ENCODE results near the gene GPC6.

The GPC6 gene

DNA sequence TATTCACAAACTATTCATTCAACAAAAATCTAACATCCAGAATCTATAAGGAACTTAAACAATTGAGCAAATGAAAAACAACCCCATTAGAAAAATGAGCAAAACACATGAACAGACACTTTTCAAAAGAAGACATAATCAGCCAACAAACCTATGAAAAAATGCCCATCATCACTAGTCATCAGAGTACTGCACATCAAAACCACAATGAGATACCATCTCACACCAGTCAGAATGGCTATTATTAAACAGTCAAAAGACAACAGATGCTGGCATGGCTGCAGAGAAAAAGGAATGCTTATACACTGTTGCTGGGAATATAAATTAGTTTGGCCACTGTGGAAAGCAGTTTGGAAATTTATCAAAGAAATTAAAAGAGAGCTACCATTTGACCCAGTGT lies 487.6 kb downstream of the GPC6 start:
- no peaks in the 10 kb centered on the region for H3K4me1 ChIP-seq (ENCODE audit: insufficient read depth, low read length)
- H3K36me3 ChIP-seq (ENCODE audit: insufficient read depth, low read length): no peaks in the 10 kb centered on the region
- H3K9ac ChIP-seq (ENCODE audit: low read depth, low read length): no peak overlapping the region
- peaks cover 6% of the 10 kb centered on the region; the same call in 1 of the 2 replicates for H3K9me3 ChIP-seq (ENCODE audit: control insufficient read depth, insufficient read depth, low read length)

DNA sequence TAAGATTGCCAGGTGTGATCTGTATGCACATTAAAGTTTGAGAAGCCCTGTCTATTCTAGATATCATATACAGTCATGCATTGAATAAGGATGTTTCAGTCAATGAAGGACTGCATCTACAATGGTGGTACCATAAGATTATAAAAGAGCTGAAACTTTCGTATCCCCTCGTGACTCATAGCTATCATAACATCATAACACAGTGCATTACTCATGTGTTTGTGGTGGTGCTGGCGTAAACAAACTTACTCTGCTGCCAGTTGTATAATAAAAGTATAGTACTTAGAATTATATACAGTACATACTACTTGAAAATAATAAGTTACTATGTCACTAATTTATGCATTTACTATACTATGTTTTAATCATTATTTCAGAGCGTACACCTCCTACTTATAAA lies 489.3 kb downstream of the GPC6 start:
- Histone ChIP-seq H3K9me3 (ENCODE audit: control insufficient read depth, insufficient read depth, low read length) (peaks cover 6% of the 10 kb centered on the region; the same call in 1 of the 2 replicates), H3K9ac (ENCODE audit: low read depth, low read length) (no peak overlapping the region), H3K4me1 (ENCODE audit: insufficient read depth, low read length) (no peaks in the 10 kb centered on the region), H3K36me3 (ENCODE audit: insufficient read depth, low read length) (no peaks in the 10 kb centered on the region)

DNA sequence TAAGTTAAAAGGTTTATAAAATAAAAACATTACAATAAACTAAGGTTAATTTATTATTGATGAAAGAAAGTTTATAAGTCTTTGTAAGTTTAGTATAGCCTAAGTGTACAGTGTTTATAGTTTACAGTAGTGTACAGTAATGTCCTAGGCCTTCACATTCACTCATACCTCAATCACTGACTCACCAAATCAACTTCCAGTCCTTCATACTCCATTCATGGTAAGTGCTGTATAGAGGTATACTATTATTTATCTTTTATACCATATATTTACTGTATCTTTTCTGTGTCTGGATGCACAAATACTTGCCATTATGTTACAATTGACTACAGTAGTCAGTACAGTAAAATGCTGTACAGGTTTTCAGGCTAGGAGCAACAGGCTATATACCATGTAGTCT lies 490.0 kb downstream of the GPC6 start:
- no peak overlapping the region for H3K9ac ChIP-seq (ENCODE audit: low read depth, low read length)
- H3K9me3 ChIP-seq (ENCODE audit: control insufficient read depth, insufficient read depth, low read length): peaks cover 6% of the 10 kb centered on the region; the same call in 1 of the 2 replicates
- H3K36me3 ChIP-seq (ENCODE audit: insufficient read depth, low read length): no peaks in the 10 kb centered on the region
- H3K4me1 ChIP-seq (ENCODE audit: insufficient read depth, low read length): no peaks in the 10 kb centered on the region

DNA sequence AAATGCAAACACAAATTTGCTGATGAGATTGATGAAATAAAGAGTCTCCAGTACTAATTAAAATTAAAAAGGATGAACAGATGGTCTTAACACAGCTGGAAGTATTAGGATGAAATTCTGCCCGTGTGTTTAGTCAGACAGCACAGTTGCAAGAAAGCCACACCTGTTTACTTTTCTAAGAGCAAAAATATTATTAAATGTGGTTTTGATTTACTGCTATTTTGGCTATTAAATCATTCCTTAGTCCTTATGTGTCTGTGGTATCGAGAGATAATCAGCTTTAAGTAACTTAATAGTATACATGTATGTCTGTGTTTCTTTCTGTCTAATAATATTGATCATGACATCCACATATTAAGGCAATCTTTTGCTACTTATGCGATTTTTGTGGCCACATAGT lies 494.9 kb downstream of the GPC6 start:
- no peak overlapping the region for H3K9ac ChIP-seq (ENCODE audit: low read depth, low read length)
- H3K4me1 ChIP-seq (ENCODE audit: insufficient read depth, low read length): no peaks in the 10 kb centered on the region
- H3K9me3 ChIP-seq (ENCODE audit: control insufficient read depth, insufficient read depth, low read length): no peaks in the 10 kb centered on the region
- no peaks in the 10 kb centered on the region for H3K36me3 ChIP-seq (ENCODE audit: insufficient read depth, low read length)

DNA sequence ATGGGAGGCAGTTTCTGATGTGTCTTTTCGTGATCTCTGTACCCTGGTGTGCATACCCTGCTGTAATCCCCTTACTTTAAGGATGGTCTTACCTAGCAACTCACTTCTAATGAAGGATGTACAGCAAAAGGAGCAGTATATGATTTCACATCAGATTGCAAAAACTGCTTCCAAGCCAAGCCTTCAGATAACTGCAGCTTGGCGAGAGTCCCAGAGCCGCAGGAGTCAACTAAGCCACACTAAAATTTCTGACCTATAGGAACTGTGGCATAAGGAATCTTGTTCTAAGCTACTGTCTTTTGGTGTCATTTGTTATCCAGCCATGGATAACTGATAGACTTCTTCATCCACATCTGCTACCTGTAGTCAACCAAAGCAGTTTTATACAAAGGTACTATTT lies 496.7 kb downstream of the GPC6 start:
- no peaks in the 10 kb centered on the region for H3K9me3 ChIP-seq (ENCODE audit: control insufficient read depth, insufficient read depth, low read length)
- no peaks in the 10 kb centered on the region; the same call in 1 of the 2 replicates for H3K4me1 ChIP-seq (ENCODE audit: insufficient read depth, low read length)
- H3K36me3 ChIP-seq (ENCODE audit: insufficient read depth, low read length): no peaks in the 10 kb centered on the region
- no peak overlapping the region for H3K9ac ChIP-seq (ENCODE audit: low read depth, low read length)

DNA sequence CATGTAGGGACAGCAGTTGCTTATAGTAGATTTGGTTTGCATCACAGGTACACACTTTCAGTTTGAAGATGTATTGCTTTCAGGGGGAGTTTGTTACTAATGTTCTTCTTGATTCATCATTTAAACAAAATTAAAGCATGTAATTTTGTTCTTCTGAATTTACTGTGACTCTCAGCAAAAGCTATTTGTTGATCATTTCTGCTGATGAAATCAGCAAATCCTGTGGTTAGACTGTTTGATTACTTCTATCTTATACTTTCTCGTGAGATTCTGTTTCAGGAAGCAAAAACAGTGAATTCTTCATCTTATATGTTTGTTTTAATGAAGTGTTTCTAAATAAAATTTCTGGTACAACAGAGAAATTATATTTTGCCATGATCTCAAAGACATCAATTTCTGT lies 497.6 kb downstream of the GPC6 start:
- Histone ChIP-seq H3K4me1 (ENCODE audit: insufficient read depth, low read length) (no peaks in the 10 kb centered on the region; the same call in 1 of the 2 replicates), H3K9ac (ENCODE audit: low read depth, low read length) (no peak overlapping the region), H3K36me3 (ENCODE audit: insufficient read depth, low read length) (no peaks in the 10 kb centered on the region), H3K9me3 (ENCODE audit: control insufficient read depth, insufficient read depth, low read length) (no peaks in the 10 kb centered on the region)

DNA sequence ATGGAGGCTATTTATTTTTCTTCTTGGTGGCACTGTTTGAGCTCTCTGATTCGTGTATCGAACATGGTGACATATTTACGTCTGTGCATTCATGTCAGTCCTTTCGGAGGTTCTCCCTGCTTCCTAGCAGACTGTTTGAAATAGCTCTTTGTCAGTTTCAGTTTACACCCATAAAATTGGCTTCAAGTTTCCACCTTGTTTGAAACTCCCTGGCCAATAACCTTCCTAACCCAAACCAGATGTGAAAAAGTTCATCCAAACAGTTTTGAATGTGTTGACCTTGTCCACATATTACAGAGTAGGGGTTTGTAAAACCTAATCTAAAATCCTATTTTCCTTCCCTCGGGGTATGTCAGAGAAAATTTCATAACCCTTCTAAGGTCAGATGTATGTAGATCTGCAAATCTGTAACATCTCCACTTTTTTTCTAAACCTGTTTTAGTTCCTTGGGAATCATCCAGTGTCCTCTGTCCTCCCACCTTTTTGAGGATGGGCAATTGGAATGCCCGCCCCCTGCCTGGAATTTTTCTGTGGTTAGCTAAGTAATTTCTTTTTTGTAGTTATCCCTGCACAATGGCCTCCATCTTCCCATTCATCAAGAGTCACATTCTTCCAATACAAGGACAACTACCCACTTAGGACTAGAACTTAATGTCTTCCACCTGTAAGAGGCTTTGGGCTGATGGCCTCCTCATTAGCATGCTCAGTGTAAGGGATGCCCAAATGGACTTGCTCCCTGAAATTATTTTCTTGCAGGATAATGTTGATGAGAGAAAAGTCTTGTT lies 499.8 kb downstream of the GPC6 start:
- no peaks in the 10 kb centered on the region for H3K9me3 ChIP-seq (ENCODE audit: control insufficient read depth, insufficient read depth, low read length)
- no peaks in the 10 kb centered on the region for H3K36me3 ChIP-seq (ENCODE audit: insufficient read depth, low read length)
- H3K9ac ChIP-seq (ENCODE audit: low read depth, low read length): no peak overlapping the region
- no peaks in the 10 kb centered on the region; the same call in 1 of the 2 replicates for H3K4me1 ChIP-seq (ENCODE audit: insufficient read depth, low read length)

DNA sequence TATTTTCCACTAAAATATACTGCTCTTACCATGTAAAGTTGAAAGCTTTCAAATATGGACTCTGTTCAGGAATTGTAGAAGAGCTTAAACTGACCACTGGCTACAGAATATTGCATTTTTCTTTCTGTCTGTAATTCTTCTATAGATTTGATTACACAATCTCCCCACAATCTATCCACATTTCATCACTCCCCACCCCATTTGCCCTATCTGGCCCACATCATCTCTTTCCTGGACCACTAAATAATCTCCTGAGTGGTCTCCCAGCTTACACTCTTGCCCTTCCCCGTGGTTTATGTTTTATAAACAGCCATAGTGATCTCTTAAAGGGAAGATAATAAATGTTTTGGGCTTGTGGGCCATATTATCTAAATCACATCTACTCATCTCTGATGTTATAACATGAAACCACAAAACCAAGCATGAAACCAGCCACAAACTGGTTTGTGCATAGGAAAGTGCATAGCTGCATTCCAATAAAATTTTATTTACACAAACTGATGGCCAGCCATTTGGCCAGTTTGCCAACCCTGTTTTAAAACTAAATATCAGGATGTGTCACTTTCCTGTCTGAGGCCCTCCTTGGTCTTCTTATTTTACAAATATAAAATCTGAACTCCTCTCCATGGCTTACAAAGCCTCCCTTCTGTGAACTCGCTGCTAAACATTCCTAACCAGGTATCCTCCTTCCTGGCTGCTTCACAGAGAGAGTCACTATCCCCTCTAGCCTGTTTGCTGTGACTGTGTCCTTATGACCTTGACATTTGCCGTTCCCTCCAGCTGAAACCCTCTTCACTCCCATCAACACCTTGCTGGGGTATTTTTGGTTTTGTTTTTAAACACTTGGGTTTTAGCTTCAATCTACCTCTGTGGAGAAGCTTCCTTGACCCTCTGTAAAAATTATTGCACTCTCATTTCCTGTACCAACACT lies 500.9 kb downstream of the GPC6 start:
- H3K9me3 ChIP-seq (ENCODE audit: control insufficient read depth, insufficient read depth, low read length): no peaks in the 10 kb centered on the region
- no peaks in the 10 kb centered on the region; the same call in 1 of the 2 replicates for H3K4me1 ChIP-seq (ENCODE audit: insufficient read depth, low read length)
- H3K9ac ChIP-seq (ENCODE audit: low read depth, low read length): no peak overlapping the region
- H3K36me3 ChIP-seq (ENCODE audit: insufficient read depth, low read length): no peaks in the 10 kb centered on the region

DNA sequence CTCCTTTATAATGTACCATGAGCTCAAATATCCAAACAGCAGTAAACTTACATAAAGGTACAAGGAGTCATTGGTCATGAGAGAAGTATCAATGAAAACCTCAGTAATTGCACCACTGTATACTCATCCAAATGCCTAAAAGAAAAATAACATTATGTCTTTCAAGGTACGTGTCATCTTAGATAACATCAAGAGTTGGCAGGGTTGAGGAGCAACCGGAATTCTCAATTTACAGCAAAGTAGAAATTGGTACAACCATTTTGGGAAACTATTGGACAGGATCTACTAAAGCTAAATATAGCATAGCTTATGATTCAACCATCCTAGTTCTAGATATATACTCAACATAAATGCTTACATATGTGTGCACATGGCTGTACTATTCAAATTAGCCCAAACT lies 502.8 kb downstream of the GPC6 start:
- Histone ChIP-seq H3K4me1 (ENCODE audit: insufficient read depth, low read length) (no peaks in the 10 kb centered on the region; the same call in 1 of the 2 replicates), H3K36me3 (ENCODE audit: insufficient read depth, low read length) (no peaks in the 10 kb centered on the region), H3K9ac (ENCODE audit: low read depth, low read length) (no peak overlapping the region)

DNA sequence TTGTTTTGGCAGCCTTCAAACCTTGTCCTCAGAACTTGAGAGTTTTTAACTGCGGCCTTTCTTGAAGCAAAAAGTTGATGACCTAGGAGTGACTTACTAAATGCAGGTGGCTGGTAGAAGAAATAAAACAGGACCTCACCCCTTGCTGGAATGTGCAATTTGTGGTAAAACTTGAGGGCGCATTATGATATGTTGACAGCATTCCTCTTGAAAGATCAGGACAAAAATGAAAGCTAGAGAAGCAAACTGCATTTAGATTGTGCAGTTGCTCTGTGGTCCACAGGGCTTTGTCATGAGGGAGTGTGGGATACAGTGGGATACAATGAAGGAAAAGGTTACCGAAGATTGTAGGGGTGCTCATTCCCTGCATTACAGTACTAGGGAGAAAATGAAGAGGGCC lies 504.2 kb downstream of the GPC6 start:
- Histone ChIP-seq H3K4me1 (ENCODE audit: insufficient read depth, low read length) (no peaks in the 10 kb centered on the region; the same call in 1 of the 2 replicates), H3K9me3 (ENCODE audit: control insufficient read depth, insufficient read depth, low read length) (no peaks in the 10 kb centered on the region), H3K9ac (ENCODE audit: low read depth, low read length) (no peak overlapping the region), H3K36me3 (ENCODE audit: insufficient read depth, low read length) (no peaks in the 10 kb centered on the region)

More for the DNA sequence above, 502.8 kb downstream of the GPC6 start:
- no peaks in the 10 kb centered on the region for H3K9me3 ChIP-seq (ENCODE audit: control insufficient read depth, insufficient read depth, low read length)

DNA sequence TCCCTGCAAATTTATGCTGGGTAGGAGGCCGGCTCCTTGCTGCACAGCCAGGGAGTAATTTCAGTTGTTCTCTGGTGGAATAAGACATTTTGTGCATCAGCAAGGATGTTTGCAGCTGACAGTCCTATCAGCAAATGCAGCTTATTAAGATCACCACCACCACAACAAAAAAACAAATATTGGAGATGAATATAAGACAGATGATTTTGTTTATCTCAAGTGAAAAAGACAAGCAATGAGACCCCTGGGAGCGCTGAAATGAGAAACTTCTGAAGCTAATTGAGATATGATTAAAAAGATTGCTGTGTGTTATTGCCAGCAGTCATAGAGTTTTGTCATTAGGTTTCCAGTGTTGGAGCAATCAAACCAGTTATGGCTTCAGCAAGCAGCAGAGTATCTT lies 505.6 kb downstream of the GPC6 start:
- H3K36me3 ChIP-seq (ENCODE audit: insufficient read depth, low read length): no peaks in the 10 kb centered on the region
- no peaks in the 10 kb centered on the region for H3K9me3 ChIP-seq (ENCODE audit: control insufficient read depth, insufficient read depth, low read length)
- H3K4me1 ChIP-seq (ENCODE audit: insufficient read depth, low read length): no peaks in the 10 kb centered on the region; the same call in 1 of the 2 replicates
- H3K9ac ChIP-seq (ENCODE audit: low read depth, low read length): no peak overlapping the region

DNA sequence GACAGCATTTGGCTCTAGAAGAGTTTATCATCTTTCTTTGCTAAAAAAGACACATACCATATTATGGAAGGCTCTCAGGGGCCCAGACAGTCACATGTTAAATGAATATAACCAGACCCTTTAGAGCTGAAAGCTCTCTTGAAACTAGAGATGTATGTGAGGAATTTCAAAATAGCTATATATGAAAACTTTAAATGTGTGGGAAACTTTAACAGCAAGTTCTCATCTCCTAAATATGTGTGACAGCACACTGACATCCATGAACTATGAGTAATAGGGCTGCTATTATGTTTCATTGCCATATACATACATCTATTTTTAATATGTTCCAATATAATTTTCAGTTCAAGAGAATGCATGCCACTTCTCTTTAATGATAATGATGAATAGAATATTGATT lies 509.5 kb downstream of the GPC6 start:
- Histone ChIP-seq H3K36me3 (ENCODE audit: insufficient read depth, low read length) (no peaks in the 10 kb centered on the region), H3K9ac (ENCODE audit: low read depth, low read length) (no peak overlapping the region), H3K9me3 (ENCODE audit: control insufficient read depth, insufficient read depth, low read length) (no peaks in the 10 kb centered on the region), H3K4me1 (ENCODE audit: insufficient read depth, low read length) (no peaks in the 10 kb centered on the region)

DNA sequence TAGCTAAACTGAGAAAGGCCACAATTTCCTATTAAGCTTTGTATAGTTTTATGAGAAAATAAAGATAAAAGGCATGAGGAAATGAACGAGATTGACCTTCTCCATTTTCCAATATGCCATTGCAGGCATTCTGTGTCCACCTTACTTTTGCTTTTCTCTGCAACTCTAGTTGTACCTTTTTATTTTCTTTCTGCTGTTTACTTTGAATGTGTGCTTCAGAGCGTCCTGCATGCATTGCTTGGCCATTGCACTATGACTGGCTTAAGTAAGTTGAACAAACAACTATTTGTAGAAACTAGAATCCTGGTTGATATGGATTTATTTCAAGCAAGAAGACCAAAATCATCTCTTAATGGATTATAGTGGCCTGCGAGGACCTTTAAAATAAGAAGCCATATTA lies 510.3 kb downstream of the GPC6 start:
- Histone ChIP-seq H3K9me3 (ENCODE audit: control insufficient read depth, insufficient read depth, low read length) (no peaks in the 10 kb centered on the region), H3K36me3 (ENCODE audit: insufficient read depth, low read length) (no peaks in the 10 kb centered on the region), H3K4me1 (ENCODE audit: insufficient read depth, low read length) (no peaks in the 10 kb centered on the region), H3K9ac (ENCODE audit: low read depth, low read length) (no peak overlapping the region)

DNA sequence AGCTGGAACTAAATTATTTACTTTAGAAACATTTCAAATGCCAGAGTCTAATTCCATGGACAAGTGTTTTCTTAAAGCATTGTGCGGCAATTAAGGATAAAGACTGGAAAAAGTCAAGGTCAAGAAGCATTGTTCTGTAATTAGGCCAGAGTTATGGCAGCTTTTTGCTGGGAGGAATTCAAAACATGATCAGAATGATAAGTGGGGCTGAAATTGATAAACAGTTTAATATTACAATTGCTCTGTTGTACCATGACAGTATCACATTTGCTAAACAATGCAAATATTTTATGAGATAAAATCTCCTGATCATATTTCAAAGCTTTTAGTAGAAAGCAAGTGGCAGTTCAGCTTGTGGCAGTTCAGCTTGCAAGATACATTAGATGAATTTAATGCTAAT lies 513.7 kb downstream of the GPC6 start:
- peaks cover 5% of the 10 kb centered on the region; the same call in 1 of the 2 replicates for H3K4me1 ChIP-seq (ENCODE audit: insufficient read depth, low read length)
- H3K36me3 ChIP-seq (ENCODE audit: insufficient read depth, low read length): no peaks in the 10 kb centered on the region
- H3K9me3 ChIP-seq (ENCODE audit: control insufficient read depth, insufficient read depth, low read length): no peaks in the 10 kb centered on the region
- no peak overlapping the region for H3K9ac ChIP-seq (ENCODE audit: low read depth, low read length)
